H9 (cell line): Measurements from ENCODE around the gene USH2A. TPM values are rescaled to one million over a fixed set of nuclear protein-coding genes. Genes with fewer than 3 reads are reported as not detected.
A peak's percentile ranks its signal among the peaks of the same experiment; 100 is the strongest.

Source experiments
- DNase-seq: peaks from one replicate; pipeline ENCODE4 v3.0.0-alpha.2; 2017
- H2AFZ ChIP-seq: one replicate; pipeline ENCODE4 v1.6.1; 2013; ENCODE audit warnings: mild to moderate bottlenecking, low read length, control low read depth, moderate library complexity
- H2AK5ac ChIP-seq: 2 replicates; pipeline ENCODE4 v1.6.1; 2013; ENCODE audit warnings: low read length, control low read depth, mixed read lengths; ENCODE audit not compliant: insufficient read length
- H2BK120ac ChIP-seq: one replicate; pipeline ENCODE4 v1.6.1; 2013; ENCODE audit warnings: low read depth, mild to moderate bottlenecking, low read length, control low read depth, inconsistent platforms; ENCODE audit not compliant: poor library complexity, severe bottlenecking
- H2BK12ac ChIP-seq: 2 replicates; pipeline ENCODE4 v1.6.1; 2013; ENCODE audit warnings: low read length, control low read depth, mixed read lengths, low read depth; ENCODE audit not compliant: insufficient read length
- H2BK15ac ChIP-seq: 2 replicates; pipeline ENCODE4 v1.6.1; 2013; ENCODE audit warnings: low read depth, low read length, control low read depth
- H2BK20ac ChIP-seq: one replicate; pipeline ENCODE4 v1.6.1; 2013; ENCODE audit warnings: low read depth, mild to moderate bottlenecking, low read length, control low read depth, inconsistent platforms; ENCODE audit not compliant: poor library complexity, severe bottlenecking
- H2BK5ac ChIP-seq: 2 replicates; pipeline ENCODE4 v1.6.1; 2013; ENCODE audit warnings: low read length, control low read depth, mixed read lengths; ENCODE audit not compliant: insufficient read length
- H3K14ac ChIP-seq: 2 replicates; pipeline ENCODE4 v1.6.1; 2013; ENCODE audit warnings: low read length, control low read depth; ENCODE audit not compliant: insufficient read depth
- H3K18ac ChIP-seq: 2 replicates; pipeline ENCODE4 v1.6.1; 2013; ENCODE audit warnings: low read depth, mild to moderate bottlenecking, mixed read lengths, low read length, control low read depth; ENCODE audit not compliant: insufficient read length
- H3K23ac ChIP-seq: 2 replicates; pipeline ENCODE4 v1.6.1; 2013; ENCODE audit warnings: low read length, control low read depth, mixed read lengths, low read depth; ENCODE audit not compliant: insufficient read length
- H3K23me2 ChIP-seq: 2 replicates; pipeline ENCODE4 v1.6.1; 2013; ENCODE audit warnings: low read depth, mild to moderate bottlenecking, mixed read lengths, low read length, control low read depth; ENCODE audit not compliant: insufficient read length, poor library complexity, severe bottlenecking
- H3K27ac ChIP-seq: 2 replicates; pipeline ENCODE4 v1.5.1; 2013; ENCODE audit warnings: low read length, control low read depth, mixed read lengths, low read depth; ENCODE audit not compliant: insufficient read length
- H3K27me3 ChIP-seq: 2 replicates; pipeline ENCODE4 v1.6.1; 2013; ENCODE audit warnings: low read length, control low read depth, inconsistent platforms; ENCODE audit not compliant: insufficient read depth
- H3K4ac ChIP-seq: 2 replicates; pipeline ENCODE4 v1.6.1; 2013; ENCODE audit warnings: low read depth, mild to moderate bottlenecking, control low read depth, inconsistent platforms, low read length, moderate library complexity
- H3K4me1 ChIP-seq: 2 replicates; pipeline ENCODE4 v1.6.1; 2013; ENCODE audit warnings: low read length, control low read depth, inconsistent platforms; ENCODE audit not compliant: insufficient read depth
- H3K4me2 ChIP-seq: 2 replicates; pipeline ENCODE4 v1.6.1; 2013; ENCODE audit warnings: low read length, control low read depth, mixed read lengths; ENCODE audit not compliant: insufficient read length, insufficient read depth
- H3K56ac ChIP-seq: 2 replicates; pipeline ENCODE4 v1.6.1; 2013; ENCODE audit warnings: low read depth, mild to moderate bottlenecking, mixed read lengths, low read length, control low read depth; ENCODE audit not compliant: insufficient read length
- H3K79me1 ChIP-seq: 2 replicates; pipeline ENCODE4 v1.6.1; 2013; ENCODE audit warnings: low read depth, mild to moderate bottlenecking, moderate library complexity, low read length, control low read depth, inconsistent platforms; ENCODE audit not compliant: insufficient read depth, poor library complexity, severe bottlenecking
- H3K79me2 ChIP-seq: 2 replicates; pipeline ENCODE4 v1.6.1; 2013; ENCODE audit warnings: low read length, control low read depth, inconsistent platforms; ENCODE audit not compliant: insufficient read depth
- H3K9ac ChIP-seq: 2 replicates; pipeline ENCODE4 v1.6.1; 2013; ENCODE audit warnings: low read length, control low read depth, mixed read lengths; ENCODE audit not compliant: insufficient read length; ENCODE audit errors: extremely low read depth
- H3K9me3 ChIP-seq: one replicate; pipeline ENCODE4 v1.6.1; 2013; ENCODE audit warnings: low read depth, low read length, inconsistent platforms; ENCODE audit not compliant: control insufficient read depth
- H3T11ph ChIP-seq: one replicate; pipeline ENCODE4 v1.6.1; 2013; ENCODE audit warnings: mild to moderate bottlenecking, low read length, control low read depth, inconsistent platforms
- H4K20me1 ChIP-seq: one replicate; pipeline ENCODE4 v1.6.1; 2013; ENCODE audit not compliant: control insufficient read depth, insufficient read length, insufficient read depth
- H4K5ac ChIP-seq: 2 replicates; pipeline ENCODE4 v1.6.1; 2013; ENCODE audit warnings: low read depth, mild to moderate bottlenecking, mixed read lengths, low read length, control low read depth; ENCODE audit not compliant: insufficient read length
- H4K8ac ChIP-seq: replicated peaks from 2 replicates; pipeline ENCODE4 v1.6.1; 2013; ENCODE audit warnings: low read length, control low read depth, mixed read lengths, low read depth; ENCODE audit not compliant: insufficient read length
- H4K91ac ChIP-seq: 2 replicates; pipeline ENCODE4 v1.6.1; 2013; ENCODE audit warnings: low read depth, mild to moderate bottlenecking, moderate library complexity, mixed read lengths, low read length, control low read depth; ENCODE audit not compliant: insufficient read length
- H3K27ac Mint-ChIP-seq, 3 experiments: 2 replicates in 2 of 3; 3 replicates in 1 of 3; pipeline ENCODE4 v1.8.0; 2020 to 2021; ENCODE audit warnings: mixed read lengths in 3 of 3, mild to moderate bottlenecking in 1 of 3, moderate library complexity in 1 of 3
- H3K27me3 Mint-ChIP-seq: 2 replicates; pipeline ENCODE4 v1.8.0; 2021; ENCODE audit warnings: low read depth, mild to moderate bottlenecking, moderate library complexity, mixed read lengths
- H3K36me3 Mint-ChIP-seq, 3 experiments: 2 replicates in 2 of 3; 3 replicates in 1 of 3; pipeline ENCODE4 v1.8.0; 2020 to 2021; ENCODE audit warnings: low read depth in 3 of 3, mixed read lengths in 3 of 3; ENCODE audit not compliant: insufficient read depth in 1 of 3
- H3K4me1 Mint-ChIP-seq, 2 experiments: 2 replicates each; pipeline ENCODE4 v1.8.0; 2020; ENCODE audit warnings: mixed read lengths in 2 of 2
- H3K4me3 Mint-ChIP-seq, 2 experiments: 2 replicates in 1 of 2; 3 replicates in 1 of 2; pipeline ENCODE4 v1.8.0; 2020 to 2021; ENCODE audit warnings: mild to moderate bottlenecking in 2 of 2, mixed read lengths in 2 of 2, moderate library complexity in 1 of 2
- H3K9me3 Mint-ChIP-seq, 2 experiments: 2 replicates in 1 of 2; 3 replicates in 1 of 2; pipeline ENCODE4 v1.8.0; 2020; ENCODE audit warnings: mild to moderate bottlenecking in 2 of 2, mixed read lengths in 2 of 2, moderate library complexity in 1 of 2
- CTCF ChIP-seq: fragments of 200-600 bp; sonication (generic); conservative IDR thresholded peaks from 3 replicates; pipeline ENCODE4 v1.8.0; 2021; ENCODE audit warnings: antibody characterized with exemption, mild to moderate bottlenecking
- WGBS: extraction: QIAGEN DNeasy Blood & Tissue Kit; methylation state at CpG from one replicate; pipeline ENCODE4 v1.1.7; 2013; ENCODE audit warnings: missing lambda C conversion rate, low lambda C conversion rate, mixed read lengths; ENCODE audit not compliant: insufficient read length; ENCODE audit errors: extremely low coverage; 5-methylcytosine and 5-hydroxymethylcytosine counted together
- total RNA-seq: library from RNA; stranded (reverse); gene quantifications from 2 replicates; pipeline ENCODE4 v1.2.1, GENCODE V29; 2021

Gene USH2A
- total RNA-seq, 1 experiment from 2014 or later: 0.11 TPM

- no peak overlapping the region for H3K4me2 ChIP-seq
- no peak overlapping the region for H3K18ac ChIP-seq
- no peaks in the 10 kb centered on the region for H3K79me1 ChIP-seq
- no peaks in the 10 kb centered on the region for H3K27me3 ChIP-seq
- no peak overlapping the region for H3K4ac ChIP-seq
- H4K91ac ChIP-seq: no peak overlapping the region
- H3K9ac ChIP-seq: no peak overlapping the region
- no peak overlapping the region for H4K8ac ChIP-seq
- peaks cover 10 to 12% of the 10 kb centered on the region in 2 experiments for H3K9me3 Mint-ChIP-seq
- H3K27ac Mint-ChIP-seq: peak overlapping the region in 2 of 3 experiments; percentile 89 to 91; a peak in 4 of 7 replicates
- no peaks in the 10 kb centered on the region for H4K20me1 ChIP-seq
- H3K4me1 Mint-ChIP-seq: peaks cover 9% of the 10 kb centered on the region in 2 experiments
- H3K14ac ChIP-seq: no peak overlapping the region
- no peak overlapping the region for H2BK12ac ChIP-seq
- no peak overlapping the region for H3K4me3 Mint-ChIP-seq
- peak; percentile 56 for DNase-seq
- no peaks in the 10 kb centered on the region for H3K4me1 ChIP-seq
- no CpG with 5 or more reads among the region's 5 CpGs for WGBS
- peaks cover 60 to 73% (median 73%) of the 10 kb centered on the region in 3 experiments for H3K36me3 Mint-ChIP-seq
- H2BK15ac ChIP-seq: no peak overlapping the region
- H2BK20ac ChIP-seq: no peak overlapping the region
- H3K27ac ChIP-seq: no peak overlapping the region
- no peak overlapping the region for H2AFZ ChIP-seq
- H3K79me2 ChIP-seq: no peaks in the 10 kb centered on the region
- H3K23me2 ChIP-seq: no peaks in the 10 kb centered on the region
- no peak for TF ChIP-seq CTCF
- H3T11ph ChIP-seq: no peak overlapping the region
- H3K23ac ChIP-seq: no peak overlapping the region
- no peaks in the 10 kb centered on the region for H3K9me3 ChIP-seq
- no peak overlapping the region for H4K5ac ChIP-seq
- H3K27me3 Mint-ChIP-seq: no peaks in the 10 kb centered on the region
- H3K56ac ChIP-seq: no peak overlapping the region
- H2BK5ac ChIP-seq: no peak overlapping the region
- no peak overlapping the region for H2AK5ac ChIP-seq
- H2BK120ac ChIP-seq: no peak overlapping the region
Measured at GRCh38 chr1:215583185-215583749, 840.0 kb downstream of the USH2A start.
